K562 (cell line): Measurements from ENCODE around the gene SPATA16. TPM values are rescaled to one million over a fixed set of nuclear protein-coding genes. Genes with fewer than 3 reads are reported as not detected.
"Not testable (repeated sequence)": the region's sequence is repeated elsewhere in the genome, so short reads cannot be mapped to it uniquely, and the experiment has no call there.

Experiments
- ATAC-seq: fragments of 200-7000 bp; cut with Tn5 transposase; 3 replicates; pipeline ENCODE4 v1.9.1; 2020; ENCODE audit warnings: moderate library complexity
- BruUV-seq: library from RNA; stranded (reverse); fragments of 400-500 nt; replicated peaks from 2 replicates; lab custom pipeline; 2021; lab: Mats Ljungman, UMichigan
- CTCF ChIA-PET: fragments of 300-600 bp; formaldehyde crosslinking; extraction: SDS; loops from one replicate; lab custom pipeline; 2021; ENCODE audit warnings: low intra/inter-chr PET ratio; lab: Yijun Ruan, JAX
- POLR2A ChIA-PET: fragments of 300-600, 350-650 bp; sonication (Branson Sonifier 250); formaldehyde crosslinking; extraction: SDS; loops from one replicate; lab custom pipeline; 2021; ENCODE audit warnings: antibody characterized with exemption, inconsistent platforms; lab: Yijun Ruan, JAX
- DNase-seq, 4 experiments: peaks; one replicate each; pipeline versions ENCODE4 v3.0.0 to v3.0.0-alpha.2; 2011 to 2018; ENCODE audit warnings: low spot score in 3 of 4, mixed read lengths in 3 of 4; ENCODE audit errors: extremely low read depth in 1 of 4
- FAIRE-seq: peaks from 2 replicates; lab custom pipeline; 2011; peaks lifted over from hg19 to GRCh38; lab: Jason Lieb, UNC
- H2AFZ ChIP-seq: 2 replicates; pipeline ENCODE4 v1.6.0; 2011; ENCODE audit warnings: low read depth, low read length, control low read depth, inconsistent platforms
- H3K27ac ChIP-seq: fragments of 200-600 bp; 3 replicates; pipeline ENCODE4 v1.8.0; 2011; ENCODE audit warnings: low read depth, mild to moderate bottlenecking, control low read depth, inconsistent platforms, low read length, moderate library complexity, mixed read lengths; ENCODE audit errors: extremely low read depth
- H3K27me3 ChIP-seq, 2 experiments: fragments of 300-600 bp in 1 of 2; 2 replicates in 1 of 2; 3 replicates in 1 of 2; pipeline versions ENCODE4 v1.6.0 to v1.8.0; 2011; ENCODE audit warnings: inconsistent platforms in 2 of 2, low read length in 2 of 2, mild to moderate bottlenecking in 1 of 2, mixed read lengths in 1 of 2, moderate library complexity in 1 of 2; ENCODE audit not compliant: control insufficient read depth in 2 of 2, insufficient read depth in 2 of 2
- H3K36me3 ChIP-seq: fragments of 300-600 bp; 3 replicates; pipeline ENCODE4 v1.8.0; 2011; ENCODE audit warnings: mild to moderate bottlenecking, low read length, inconsistent platforms; ENCODE audit not compliant: control insufficient read depth, insufficient read depth
- H3K4me1 ChIP-seq, 2 experiments: fragments of 200-600 bp in 1 of 2; replicated peaks in 1 of 2; 2 replicates in 1 of 2; 3 replicates in 1 of 2; pipeline versions ENCODE4 v1.5.1 to v1.8.0; 2011; ENCODE audit warnings: inconsistent platforms in 2 of 2, low read length in 2 of 2, mild to moderate bottlenecking in 1 of 2, mixed read lengths in 1 of 2, moderate library complexity in 1 of 2; ENCODE audit not compliant: control insufficient read depth in 2 of 2, insufficient read depth in 2 of 2
- H3K4me2 ChIP-seq: 2 replicates; pipeline ENCODE4 v1.6.1; 2011; ENCODE audit warnings: low read length, control low read depth, inconsistent platforms, mixed read lengths; ENCODE audit not compliant: insufficient read depth
- H3K4me3 ChIP-seq: fragments of 200-600 bp; sonication (generic), shearing (Covaris generic); 2 replicates; pipeline ENCODE4 v1.5.1; 2016; ENCODE audit warnings: control low read depth, inconsistent platforms
- H3K79me2 ChIP-seq: fragments of 200-600 bp; 3 replicates; pipeline ENCODE4 v1.8.0; 2011; ENCODE audit warnings: low read length, inconsistent platforms; ENCODE audit not compliant: control insufficient read depth, insufficient read depth
- H3K9ac ChIP-seq, 2 experiments: 2 replicates each; pipeline versions ENCODE4 v1.6.0 to v1.6.1; 2011; ENCODE audit warnings: low read depth in 2 of 2, low read length in 2 of 2, control low read depth in 1 of 2, inconsistent platforms in 1 of 2, mild to moderate bottlenecking in 1 of 2, mixed read lengths in 1 of 2; ENCODE audit not compliant: insufficient read depth in 1 of 2
- H3K9me1 ChIP-seq: one replicate; pipeline ENCODE4 v1.6.0; 2011; ENCODE audit warnings: inconsistent platforms, mild to moderate bottlenecking, low read length, moderate library complexity; ENCODE audit not compliant: control insufficient read depth, insufficient read depth
- H3K9me3 ChIP-seq: replicated peaks from 2 replicates; pipeline ENCODE4 v1.5.1; 2011; ENCODE audit warnings: low read depth, low read length, inconsistent platforms; ENCODE audit not compliant: control insufficient read depth, insufficient read depth
- H4K20me1 ChIP-seq: replicated peaks from 2 replicates; pipeline ENCODE4 v1.6.1; 2011; ENCODE audit warnings: low read length, inconsistent platforms, mixed read lengths; ENCODE audit not compliant: control insufficient read depth, insufficient read depth
- CC2D1A ChIP-seq: fragments of 450-650 bp; IDR thresholded peaks from 2 replicates; pipeline ENCODE4 v1.6.1; 2017; ENCODE audit warnings: mild to moderate bottlenecking
- NFE2L1 ChIP-seq: fragments of 450-650 bp; IDR thresholded peaks from 2 replicates; pipeline ENCODE4 v1.6.1; 2016; ENCODE audit warnings: missing genetic modification characterization, low read depth, mild to moderate bottlenecking, missing compliant biosample characterization, moderate library complexity, borderline replicate concordance
- PKNOX1 ChIP-seq: fragments of 450-650 bp; IDR thresholded peaks from 2 replicates; pipeline ENCODE4 v1.6.1; 2016
- SIN3B ChIP-seq: fragments of 450-650 bp; IDR thresholded peaks from 2 replicates; pipeline ENCODE4 v1.6.1; 2017; ENCODE audit warnings: low read depth, mild to moderate bottlenecking, moderate library complexity
- SPI1 ChIP-seq: IDR thresholded peaks from 2 replicates; pipeline ENCODE4 v1.6.1; 2011; ENCODE audit warnings: low read depth, low read length, control low read depth, borderline replicate concordance
- TAL1 ChIP-seq: fragments of 450-650 bp; IDR thresholded peaks from 2 replicates; pipeline ENCODE4 v1.6.1; 2016; ENCODE audit warnings: mild to moderate bottlenecking
- WGBS: fragments of 100-300 bp; shearing (Covaris generic); methylation state at CpG from one replicate; pipeline ENCODE4 v1.1.6; 2016; ENCODE audit warnings: low coverage, mixed read lengths; ENCODE audit not compliant: insufficient coverage; ENCODE audit errors: missing lambda C conversion rate; 5-methylcytosine and 5-hydroxymethylcytosine counted together
- in situ Hi-C: fragments of 300-500 bp; cut with MboI; formaldehyde crosslinking; loops from 4 replicates; pipeline ENCODE4 v1.15.0; 2018; ENCODE audit warnings: inconsistent platforms, mixed read lengths
- intact Hi-C: fragments of 100-400 bp; cut with micrococcal nuclease; formaldehyde crosslinking; loops from 2 replicates; pipeline ENCODE4 v1.14.2; 2022
- polyA plus RNA-seq, 8 experiments: library from polyadenylated mRNA; depleted of rRNA in 4 of 8; stranded (reverse) in 5 of 8; unstranded in 3 of 8; fragments of >200 nt; fragmentation: Nextera tagmentation in 2 of 8; fragmentation: Illumina TruSeq in 1 of 8; extraction: Ambion mirVana in 2 of 8; extraction: Trizol in 1 of 8; gene quantifications; 2 replicates each; pipeline versions ENCODE4 v1.2.1 to v1.2.3, GENCODE V29; 2011 to 2014; ENCODE audit warnings: inconsistent platforms in 1 of 8, missing spikeins in 1 of 8
- total RNA-seq, 7 experiments: library from RNA; depleted of rRNA in 6 of 7; stranded (reverse); fragments of >200 nt in 6 of 7; fragmentation: Illumina TruSeq in 2 of 7; extraction: Trizol in 2 of 7; gene quantifications; 2 replicates each; pipeline versions ENCODE4 v1.2.1 to v1.2.3, GENCODE V29; 2011 to 2021; ENCODE audit warnings: low replicate concordance in 1 of 7

The SPATA16 gene
- total and polyA plus RNA-seq, 9 of the 15 experiments (the other 6 are each of a cell fraction or from before 2014, with no cell fraction given), result not detected

GRCh38 chr3:173021547-173022185 is 119.4 kb downstream of the SPATA16 start (continued):
- TF ChIP-seq PKNOX1, result no peak; the same call in 1 of the 2 replicates
- 0 out of 2 replicates have a peak, but pooled peaks have one; percentile 29 for TF ChIP-seq TAL1
- TF ChIP-seq SIN3B, result no peak
- TF ChIP-seq NFE2L1 (tag), result no peak

GRCh38 chr3:173020128-173020527 is 120.9 kb downstream of the SPATA16 start:
- CTCF ChIA-PET, ATAC-seq, DNase-seq, H4K20me1 ChIP-seq, H3K4me3 ChIP-seq, H3K4me2 ChIP-seq, intact Hi-C loops, H3K9me3 ChIP-seq, H3K4me1 ChIP-seq, BruUV-seq, H3K9me1 ChIP-seq, H3K27ac ChIP-seq, POLR2A ChIA-PET, in situ Hi-C loops, H3K9ac ChIP-seq, H3K27me3 ChIP-seq, H3K79me2 ChIP-seq, FAIRE-seq, H3K36me3 ChIP-seq: not testable (repeated sequence)
- H2AFZ ChIP-seq, result peak overlapping the region; percentile 51; the same call in 1 of the 2 replicates
- 81% methylated on average over 6 of the region's 7 CpGs for WGBS
- 0 out of 2 replicates have a peak, but pooled peaks have one; percentile 21 for TF ChIP-seq CC2D1A
- peak; percentile 76 for TF ChIP-seq SPI1
